ENCODE measurements around the gene F8A3. TPM values are rescaled to one million over a fixed set of nuclear protein-coding genes. Genes with fewer than 3 reads are reported as not detected.
"Not testable (repeated sequence)": the region's sequence is repeated elsewhere in the genome, so short reads cannot be mapped to it uniquely, and the experiment has no call there.

The F8A3 gene
- total and polyA plus RNA-seq, 2 donors (not counting 3 experiments of a cell fraction or from before 2014, with no cell fraction given): 0.06 to 9.7 TPM

DNA sequence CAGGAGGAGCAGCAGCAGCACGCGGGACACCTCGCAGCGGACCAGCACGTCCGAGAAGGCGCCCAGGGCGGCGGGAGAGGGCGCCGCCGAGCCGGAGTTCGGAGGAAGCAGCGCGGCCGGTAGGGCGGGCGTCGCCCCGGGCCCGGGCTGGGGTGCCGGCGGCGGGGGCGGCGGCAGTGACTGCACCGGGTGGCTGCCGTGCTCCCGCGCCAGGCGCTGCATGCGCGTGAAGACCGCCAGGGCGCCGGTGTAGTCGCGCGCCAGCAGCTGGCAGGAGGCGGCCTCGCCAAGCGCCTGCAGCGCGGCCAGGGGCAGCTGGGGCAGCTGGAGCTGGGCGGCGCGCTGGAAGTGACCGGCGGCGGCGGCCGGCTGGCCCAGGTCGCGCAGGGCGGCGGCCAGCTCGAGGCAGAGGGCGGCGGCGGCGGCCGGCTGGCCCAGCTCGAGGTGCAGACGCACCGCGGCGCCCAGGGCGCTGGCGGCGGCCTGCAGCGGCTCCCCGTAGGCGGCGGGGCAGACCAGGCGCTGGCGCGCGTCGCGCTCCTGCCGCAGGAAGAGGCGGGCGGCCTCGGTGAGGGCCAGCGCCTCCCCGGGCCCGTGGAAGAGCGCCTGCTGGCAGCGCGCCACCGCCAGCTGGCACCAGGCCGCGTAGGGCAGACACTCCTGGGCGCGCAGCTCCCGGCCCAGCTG lies 516 bp downstream of the F8A3 start:
- H3K9me1 ChIP-seq (replicated peaks; ENCODE audit: control insufficient read depth, extremely low read depth, insufficient read depth, low read length); DNase-seq (ENCODE audit: low read depth, low spot score); CTCF ChIA-PET; H2AFZ ChIP-seq (ENCODE audit: low read depth, low read length); H3K4me1 ChIP-seq (ENCODE audit: control insufficient read depth, extremely low read depth, insufficient read depth, low read length); intact Hi-C loops (cut with micrococcal nuclease); H3K27me3 ChIP-seq (ENCODE audit: control insufficient read depth in 2 of 2, insufficient read depth in 2 of 2, low read length in 2 of 2); H3K4me2 ChIP-seq (ENCODE audit: insufficient read depth, low read length); H3K27ac ChIP-seq (ENCODE audit: insufficient read depth, low read depth, low read length); POLR2A ChIA-PET; BruUV-seq (replicated peaks); H3K79me2 ChIP-seq (ENCODE audit: control insufficient read depth, insufficient read depth, low read length); H3K36me3 ChIP-seq (ENCODE audit: control insufficient read depth in 2 of 2, extremely low read depth in 1 of 2, insufficient read depth in 2 of 2, low read length in 2 of 2); FAIRE-seq; H3K9ac ChIP-seq (replicated peaks; ENCODE audit: extremely low read depth, insufficient read depth, low read length); H3K4me3 ChIP-seq (replicated peaks in 1 of 3; ENCODE audit: insufficient read depth in 1 of 3, low read depth in 1 of 3, low read length in 3 of 3); H3K9me3 ChIP-seq (replicated peaks; ENCODE audit: control insufficient read depth, insufficient read depth, low read length); H4K20me1 ChIP-seq (replicated peaks; ENCODE audit: control insufficient read depth, extremely low read depth, insufficient read depth, low read length); dilution Hi-C loops (cut with MboI; ENCODE audit: extremely low pct_ligation_motif_present, low sequenced_read_pairs): not testable (repeated sequence)

DNA sequence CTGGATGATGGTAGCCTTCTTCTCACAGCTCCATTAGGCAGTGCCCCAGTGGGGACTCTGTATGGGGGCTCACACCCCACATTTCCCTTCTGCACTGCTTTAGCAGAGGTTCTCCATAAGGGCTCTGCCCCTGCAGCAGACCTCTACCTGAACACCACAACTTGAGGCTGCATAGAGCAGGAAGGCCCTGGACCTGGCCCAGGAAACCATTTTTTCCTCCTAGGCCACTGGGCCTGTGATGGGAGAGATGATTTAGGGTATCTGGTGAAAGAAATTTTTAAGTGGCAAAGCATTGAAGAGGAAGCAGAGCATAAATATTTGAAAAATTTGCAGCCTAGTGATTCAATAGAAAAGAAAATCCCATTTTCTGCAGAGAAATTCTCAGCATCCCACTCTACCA lies 17.3 kb downstream of the F8A3 start:
- no peak overlapping the region for H3K9ac ChIP-seq (replicated peaks; ENCODE audit: extremely low read depth, insufficient read depth, low read length)
- no peaks in the 10 kb centered on the region for H3K27me3 ChIP-seq (ENCODE audit: control insufficient read depth in 2 of 2, insufficient read depth in 2 of 2, low read length in 2 of 2)
- no peaks in the 10 kb centered on the region for H3K9me1 ChIP-seq (replicated peaks; ENCODE audit: control insufficient read depth, extremely low read depth, insufficient read depth, low read length)
- no peaks in the 10 kb centered on the region for H3K79me2 ChIP-seq (ENCODE audit: control insufficient read depth, insufficient read depth, low read length)
- TF ChIP-seq POLR2AphosphoS5 (IDR thresholded peaks at IDR 0.05; ENCODE audit: insufficient read depth, low read depth, low read length) (no peak), FOS (IDR thresholded peaks at IDR 0.05; ENCODE audit: borderline replicate concordance, insufficient read depth, low read length) (no peak), EZH2 (IDR thresholded peaks at IDR 0.05; ENCODE audit: borderline replicate concordance, low read depth, low read length, severe bottlenecking) (no peak), POLR2A (IDR thresholded peaks at IDR 0.05; ENCODE audit: low read depth, low read length) (no peak), GATA2 (IDR thresholded peaks at IDR 0.05; ENCODE audit: insufficient read depth, insufficient read length, low read depth, low read length) (no peak), JUN (IDR thresholded peaks at IDR 0.05; ENCODE audit: borderline replicate concordance, insufficient read depth, insufficient read length, low read depth) (no peak)
- TF ChIP-seq, protein P1, sequence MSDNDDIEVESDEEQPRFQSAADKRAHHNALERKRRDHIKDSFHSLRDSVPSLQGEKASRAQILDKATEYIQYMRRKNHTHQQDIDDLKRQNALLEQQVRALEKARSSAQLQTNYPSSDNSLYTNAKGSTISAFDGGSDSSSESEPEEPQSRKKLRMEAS (IDR thresholded peaks at IDR 0.05; ENCODE audit: insufficient read depth, insufficient read length): no peak
- TF ChIP-seq, protein P2, sequence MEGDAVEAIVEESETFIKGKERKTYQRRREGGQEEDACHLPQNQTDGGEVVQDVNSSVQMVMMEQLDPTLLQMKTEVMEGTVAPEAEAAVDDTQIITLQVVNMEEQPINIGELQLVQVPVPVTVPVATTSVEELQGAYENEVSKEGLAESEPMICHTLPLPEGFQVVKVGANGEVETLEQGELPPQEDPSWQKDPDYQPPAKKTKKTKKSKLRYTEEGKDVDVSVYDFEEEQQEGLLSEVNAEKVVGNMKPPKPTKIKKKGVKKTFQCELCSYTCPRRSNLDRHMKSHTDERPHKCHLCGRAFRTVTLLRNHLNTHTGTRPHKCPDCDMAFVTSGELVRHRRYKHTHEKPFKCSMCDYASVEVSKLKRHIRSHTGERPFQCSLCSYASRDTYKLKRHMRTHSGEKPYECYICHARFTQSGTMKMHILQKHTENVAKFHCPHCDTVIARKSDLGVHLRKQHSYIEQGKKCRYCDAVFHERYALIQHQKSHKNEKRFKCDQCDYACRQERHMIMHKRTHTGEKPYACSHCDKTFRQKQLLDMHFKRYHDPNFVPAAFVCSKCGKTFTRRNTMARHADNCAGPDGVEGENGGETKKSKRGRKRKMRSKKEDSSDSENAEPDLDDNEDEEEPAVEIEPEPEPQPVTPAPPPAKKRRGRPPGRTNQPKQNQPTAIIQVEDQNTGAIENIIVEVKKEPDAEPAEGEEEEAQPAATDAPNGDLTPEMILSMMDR (IDR thresholded peaks at IDR 0.05; ENCODE audit: extremely low read depth in 1 of 2, insufficient read depth in 1 of 2, low read depth in 1 of 2, low read length in 2 of 2): no peak
- H3K4me1 ChIP-seq (ENCODE audit: control insufficient read depth, extremely low read depth, insufficient read depth, low read length): no peaks in the 10 kb centered on the region
- BruUV-seq (replicated peaks): no TSS peak
- no peaks in the 10 kb centered on the region for H3K36me3 ChIP-seq (ENCODE audit: control insufficient read depth in 2 of 2, extremely low read depth in 1 of 2, insufficient read depth in 2 of 2, low read length in 2 of 2)
- no peaks in the 10 kb centered on the region for H4K20me1 ChIP-seq (replicated peaks; ENCODE audit: control insufficient read depth, extremely low read depth, insufficient read depth, low read length)
- no peaks in the 10 kb centered on the region for H3K9me3 ChIP-seq (replicated peaks; ENCODE audit: control insufficient read depth, insufficient read depth, low read length)
- H3K4me2 ChIP-seq (ENCODE audit: insufficient read depth, low read length): no peak overlapping the region
- no peak overlapping the region for H2AFZ ChIP-seq (ENCODE audit: low read depth, low read length)
- POLR2A ChIA-PET: no interaction called here
- H3K4me3 ChIP-seq (replicated peaks in 1 of 3; ENCODE audit: insufficient read depth in 1 of 3, low read depth in 1 of 3, low read length in 3 of 3): no peak overlapping the region
- intact Hi-C loops (cut with micrococcal nuclease) (no loop called here), dilution Hi-C loops (cut with MboI; ENCODE audit: extremely low pct_ligation_motif_present, low sequenced_read_pairs) (no loop called here)
- DNase-seq (ENCODE audit: low read depth, low spot score) (no peak), FAIRE-seq (no peak)
- H3K27ac ChIP-seq (ENCODE audit: insufficient read depth, low read depth, low read length): no peak overlapping the region
- CTCF ChIA-PET: no interaction called here

All from endothelial cell of umbilical vein (primary cell).